LNCAP (cell line): Measurements from ENCODE around the gene CPB1.

Experiments used
- TF ChIP-seq, protein P1 (sequence below): fragments of 450-650 bp; IDR thresholded peaks from 2 replicates; pipeline ENCODE4 v1.5.1; 2017; ENCODE audit warnings: mild to moderate bottlenecking

CPB1 gene

DNA sequence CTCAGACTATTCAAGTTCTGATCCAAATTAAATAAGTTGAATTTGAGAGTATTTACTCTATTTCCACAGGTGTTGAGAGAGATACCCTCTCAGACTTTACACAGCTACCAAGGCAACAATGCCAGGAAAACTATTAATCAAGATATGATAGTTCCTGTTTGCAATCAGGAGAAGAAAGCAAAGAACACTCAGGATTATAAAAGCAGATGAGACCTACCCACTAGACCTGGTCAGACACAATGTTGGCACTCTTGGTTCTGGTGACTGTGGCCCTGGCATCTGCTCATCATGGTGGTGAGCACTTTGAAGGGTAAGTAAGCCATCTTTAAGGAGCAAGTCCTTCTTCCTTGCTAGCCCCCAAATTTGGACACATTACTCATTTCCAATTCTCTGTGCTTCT lies at the start of gene CPB1:
CPB1 (plus strand) TSS at position 227 of the 400 bp plus-strand sequence; CDS start at position 240, 13 bp downstream.
- TF ChIP-seq, protein P1, sequence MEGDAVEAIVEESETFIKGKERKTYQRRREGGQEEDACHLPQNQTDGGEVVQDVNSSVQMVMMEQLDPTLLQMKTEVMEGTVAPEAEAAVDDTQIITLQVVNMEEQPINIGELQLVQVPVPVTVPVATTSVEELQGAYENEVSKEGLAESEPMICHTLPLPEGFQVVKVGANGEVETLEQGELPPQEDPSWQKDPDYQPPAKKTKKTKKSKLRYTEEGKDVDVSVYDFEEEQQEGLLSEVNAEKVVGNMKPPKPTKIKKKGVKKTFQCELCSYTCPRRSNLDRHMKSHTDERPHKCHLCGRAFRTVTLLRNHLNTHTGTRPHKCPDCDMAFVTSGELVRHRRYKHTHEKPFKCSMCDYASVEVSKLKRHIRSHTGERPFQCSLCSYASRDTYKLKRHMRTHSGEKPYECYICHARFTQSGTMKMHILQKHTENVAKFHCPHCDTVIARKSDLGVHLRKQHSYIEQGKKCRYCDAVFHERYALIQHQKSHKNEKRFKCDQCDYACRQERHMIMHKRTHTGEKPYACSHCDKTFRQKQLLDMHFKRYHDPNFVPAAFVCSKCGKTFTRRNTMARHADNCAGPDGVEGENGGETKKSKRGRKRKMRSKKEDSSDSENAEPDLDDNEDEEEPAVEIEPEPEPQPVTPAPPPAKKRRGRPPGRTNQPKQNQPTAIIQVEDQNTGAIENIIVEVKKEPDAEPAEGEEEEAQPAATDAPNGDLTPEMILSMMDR: no peak

DNA sequence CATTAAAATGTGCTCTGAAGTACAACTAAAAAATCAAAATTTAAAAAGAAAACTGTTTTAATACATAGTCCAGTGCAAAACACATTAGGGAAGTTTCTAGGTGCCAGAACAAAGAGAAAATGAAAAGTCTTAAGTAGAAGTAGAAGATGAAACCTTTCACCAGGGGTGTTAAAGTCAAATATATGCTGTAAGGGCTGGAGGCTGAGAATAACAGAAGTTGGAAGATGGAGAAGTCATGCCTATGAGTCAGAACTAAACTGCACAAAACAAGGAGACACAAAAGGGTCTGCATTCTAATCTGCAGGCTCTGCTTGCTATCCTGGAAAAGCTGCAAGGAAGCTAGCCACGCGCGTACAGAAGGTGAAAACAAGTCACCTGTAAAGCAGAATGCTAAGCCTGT lies 48.7 kb upstream of the CPB1 start:
- TF ChIP-seq, protein P1: no peak

GRCh38 chr3:148789146-148789545 lies 38.5 kb upstream of the CPB1 start:
- TF ChIP-seq, protein P1: no peak

- TF ChIP-seq, protein P1: no peak
Measured at GRCh38 chr3:148789906-148790305, 37.7 kb upstream of the CPB1 start.

DNA sequence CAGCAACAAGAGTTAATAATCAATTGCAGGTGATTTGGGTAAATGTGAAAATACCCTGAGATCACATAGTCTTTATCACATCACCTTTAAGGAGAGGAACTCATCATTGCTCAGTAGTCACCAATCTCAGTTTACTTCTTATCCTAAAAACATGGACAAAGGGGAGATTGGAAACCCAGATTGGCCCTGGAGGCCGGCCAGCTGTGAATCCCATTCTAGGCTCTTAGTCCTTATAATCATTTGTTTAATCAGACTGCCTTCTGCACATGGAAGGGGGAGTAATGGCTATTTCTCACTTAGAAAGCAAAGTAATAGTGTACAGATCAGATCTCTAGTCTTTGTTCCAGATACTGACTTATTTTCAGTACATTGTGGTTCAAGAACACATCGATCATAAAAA lies 37.2 kb upstream of the CPB1 start:
- TF ChIP-seq, protein P1: no peak

- TF ChIP-seq, protein P1: no peak
Measured at GRCh38 chr3:148790851-148791735, 36.5 kb upstream of the CPB1 start.

GRCh38 chr3:148791920-148792319 lies 35.7 kb upstream of the CPB1 start:
- TF ChIP-seq, protein P1: no peak
